ENCODE measurements around the gene SEC16A. TPM values are rescaled to one million over a fixed set of nuclear protein-coding genes. Genes with fewer than 3 reads are reported as not detected.
A peak's percentile ranks its signal among the peaks of the same experiment; 100 is the strongest.

SEC16A gene
- total and polyA plus RNA-seq, 8 donors: 14.6 to 105 (median 45.4) TPM

GRCh38 chr9:136520053-136520540 lies 37.3 kb upstream of the SEC16A start:
- 44 to 70% (median 48%) methylated on average over 20 of the region's 20 CpGs for WGBS, 5 donors
- no peak overlapping the region for H3K4me3 ChIP-seq
- intact Hi-C loops (cut with DNase I; ENCODE audit: low total_unique reads): no loop called here
- peak in 1 of 2 donors; percentile 87 for DNase-seq
- H3K9me3 ChIP-seq: no peaks in the 10 kb centered on the region
- no peaks in the 10 kb centered on the region for H3K27me3 ChIP-seq
- TF ChIP-seq CTCF (IDR thresholded peaks at IDR 0.05) (no peak), POLR2A (IDR thresholded peaks at IDR 0.05) (no peak), EP300 (IDR thresholded peaks at IDR 0.05) (no peak), POLR2AphosphoS5 (IDR thresholded peaks at IDR 0.05) (no peak)
- peak overlapping the region in 1 of 5 donors; percentile 11 for H3K27ac ChIP-seq
- H3K36me3 ChIP-seq: peaks cover 41 to 85% (median 80%) of the 10 kb centered on the region in 4 donors
- peaks cover 0 to 54% (median 10%) of the 10 kb centered on the region in 4 donors for H3K4me1 ChIP-seq

DNA sequence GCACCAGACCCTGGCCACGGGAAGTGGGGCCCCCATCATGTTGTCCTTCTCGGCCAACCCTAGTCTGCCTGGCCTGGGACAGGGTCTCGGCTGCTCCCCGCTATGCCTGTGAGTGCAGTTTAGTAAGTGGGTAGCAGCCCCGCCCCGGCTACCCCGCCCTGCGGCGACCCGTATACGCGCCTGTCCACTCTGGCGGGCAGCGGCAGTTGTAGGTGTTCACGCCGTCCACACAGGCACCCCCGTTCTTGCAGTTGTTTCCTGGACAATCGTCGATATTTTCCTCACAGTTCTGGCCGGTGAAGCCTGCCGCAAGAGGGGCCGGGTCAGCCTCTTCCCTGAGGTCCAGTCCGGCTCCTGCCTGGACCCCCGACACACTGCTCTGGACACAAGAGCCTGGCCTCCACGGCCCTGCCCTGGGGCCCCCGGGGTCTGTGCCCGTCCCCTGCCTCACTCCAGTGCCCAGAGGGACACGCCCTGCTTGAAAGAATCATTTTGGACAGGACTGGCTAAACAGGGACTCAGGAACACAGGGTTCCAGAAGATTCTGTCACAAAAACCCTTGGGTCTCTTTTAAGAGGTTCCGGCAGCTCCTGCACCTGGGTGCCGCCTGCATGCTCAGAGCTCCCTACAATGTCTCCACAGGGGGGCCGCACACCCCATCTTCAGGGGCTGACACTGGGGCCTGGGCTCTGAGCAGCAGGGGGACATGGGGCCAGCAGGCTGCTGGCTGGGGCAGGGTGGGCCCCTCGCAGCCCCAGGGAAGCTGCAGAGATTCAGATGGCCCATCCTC lies 36.6 kb upstream of the SEC16A start:
- Histone ChIP-seq H3K4me1 (peaks cover 0 to 52% (median 8%) of the 10 kb centered on the region in 4 donors), H3K36me3 (peaks cover 48 to 92% (median 87%) of the 10 kb centered on the region in 4 donors), H3K4me3 (no peak overlapping the region)

DNA sequence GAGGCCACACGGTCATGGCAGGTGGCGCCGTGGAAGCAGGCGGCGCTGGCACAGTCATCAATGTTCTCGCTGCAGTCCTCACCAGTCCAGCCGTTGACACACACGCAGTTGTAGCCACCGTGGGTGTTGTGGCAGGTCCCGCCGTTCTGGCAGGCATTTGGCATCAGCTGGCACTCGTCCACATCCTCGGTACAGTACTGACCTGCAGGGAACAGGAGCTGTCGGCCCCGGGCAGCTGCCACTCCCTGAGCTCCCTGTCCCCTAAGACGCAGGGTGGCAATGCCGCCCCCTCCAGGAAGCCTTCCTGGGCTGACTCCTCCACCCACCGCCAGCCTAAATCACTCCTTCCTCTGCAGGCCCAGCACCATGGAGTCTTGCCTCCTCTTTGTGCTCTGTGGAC lies 35.8 kb upstream of the SEC16A start:
- intact Hi-C loops (cut with DNase I; ENCODE audit: low total_unique reads): no loop called here
- H3K27me3 ChIP-seq: no peaks in the 10 kb centered on the region
- 74 to 84% (median 82%) methylated on average over 11 to 18 of the region's 18 CpGs for WGBS, 5 donors
- no peak for DNase-seq
- no peaks in the 10 kb centered on the region for H3K9me3 ChIP-seq
- no peak overlapping the region for H3K27ac ChIP-seq
- no peak overlapping the region for H3K4me3 ChIP-seq
- H3K4me1 ChIP-seq: peaks cover 0 to 44% (median 8%) of the 10 kb centered on the region in 4 donors
- H3K36me3 ChIP-seq: peaks cover 55 to 98% (median 92%) of the 10 kb centered on the region in 4 donors
- no peak for TF ChIP-seq POLR2AphosphoS5 (IDR thresholded peaks at IDR 0.05)

More for the DNA sequence above, 36.6 kb upstream of the SEC16A start:
- no peaks in the 10 kb centered on the region for H3K27me3 ChIP-seq
- WGBS, 5 donors: 76 to 91% (median 82%) methylated on average over 13 to 32 of the region's 32 CpGs
- no peak for DNase-seq
- H3K27ac ChIP-seq: peak overlapping the region in 1 of 5 donors; percentile 11
- TF ChIP-seq EP300 (IDR thresholded peaks at IDR 0.05) (no peak), CTCF (IDR thresholded peaks at IDR 0.05) (no peak)
- no peaks in the 10 kb centered on the region for H3K9me3 ChIP-seq
- intact Hi-C loops (cut with DNase I; ENCODE audit: low total_unique reads): no loop called here

DNA sequence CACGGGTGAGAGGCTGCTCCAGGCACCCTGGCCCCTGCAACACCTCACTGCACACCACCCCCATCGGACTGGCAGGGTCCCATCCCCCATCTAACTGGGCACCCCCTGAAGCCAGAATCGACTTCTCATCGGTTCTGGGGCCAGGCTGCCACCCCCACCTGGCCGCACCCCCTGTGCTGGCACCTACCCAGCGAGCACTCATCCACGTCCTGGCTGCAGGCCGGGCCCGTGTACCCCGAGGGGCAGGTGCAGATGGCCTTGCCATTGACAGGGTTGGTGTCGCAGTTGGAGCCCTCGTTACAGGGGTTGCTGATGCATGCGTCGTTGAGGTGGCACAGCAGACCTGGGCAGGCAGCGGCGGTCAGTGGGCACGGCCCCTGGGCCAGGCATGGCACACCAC lies 35.1 kb upstream of the SEC16A start:
- 85 to 96% (median 90%) methylated on average over 12 to 17 of the region's 17 CpGs for WGBS, 5 donors
- Histone ChIP-seq H3K27ac (no peak overlapping the region), H3K36me3 (peaks cover 52 to 98% (median 92%) of the 10 kb centered on the region in 4 donors), H3K9me3 (no peaks in the 10 kb centered on the region), H3K4me3 (no peak overlapping the region), H3K27me3 (no peaks in the 10 kb centered on the region), H3K4me1 (peaks cover 0 to 37% (median 8%) of the 10 kb centered on the region in 4 donors)
- intact Hi-C loops (cut with DNase I; ENCODE audit: low total_unique reads): no loop called here
- no peak for DNase-seq
- TF ChIP-seq POLR2AphosphoS5 (IDR thresholded peaks at IDR 0.05) (no peak), EP300 (IDR thresholded peaks at IDR 0.05) (no peak), CTCF (IDR thresholded peaks at IDR 0.05) (no peak), POLR2A (IDR thresholded peaks at IDR 0.05) (no peak)

All from stomach (tissue), 9 donors.